Measurements from ENCODE around the gene DRG2. TPM values are rescaled to one million over a fixed set of nuclear protein-coding genes. Genes with fewer than 3 reads are reported as not detected.

The DRG2 gene, protein sequence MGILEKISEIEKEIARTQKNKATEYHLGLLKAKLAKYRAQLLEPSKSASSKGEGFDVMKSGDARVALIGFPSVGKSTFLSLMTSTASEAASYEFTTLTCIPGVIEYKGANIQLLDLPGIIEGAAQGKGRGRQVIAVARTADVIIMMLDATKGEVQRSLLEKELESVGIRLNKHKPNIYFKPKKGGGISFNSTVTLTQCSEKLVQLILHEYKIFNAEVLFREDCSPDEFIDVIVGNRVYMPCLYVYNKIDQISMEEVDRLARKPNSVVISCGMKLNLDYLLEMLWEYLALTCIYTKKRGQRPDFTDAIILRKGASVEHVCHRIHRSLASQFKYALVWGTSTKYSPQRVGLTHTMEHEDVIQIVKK
- total RNA-seq (2021; ENCODE audit: unreplicated experiment) (42.0 TPM), Bru-seq, nascent RNA (percentile 68 among the genes with signal in this experiment), BruChase-seq, experiment 1, labeled RNA remaining after a 2-hour chase (percentile 76 among the genes with signal in this experiment), BruChase-seq, experiment 2, labeled RNA remaining after a 6-hour chase (percentile 69 among the genes with signal in this experiment)
- 40.5 TPM for polyA plus RNA-seq (2012; ENCODE audit: insufficient read length)
- long read RNA-seq, transcript DRG2-201 (13 exons, 1,964 nt): major isoform, 44 of 69 reads
- long read RNA-seq, partial matches to known transcripts: 9 of 69 reads
- long read RNA-seq, other reads (novel, unspliced or antisense): 13 of 69 reads

GRCh38 chr17:18087610-18088491 lies at the start of gene DRG2:
TSS of gene DRG2 (plus strand) at chr17:18087948. CDS start at chr17:18088024, 76 bp downstream.
- Histone ChIP-seq H3K27ac (ENCODE audit: low read length) (peak within 1 kb of the TSS; percentile 90), H3K4me1 (ENCODE audit: control insufficient read depth, insufficient read depth, low read length) (peaks cover 7% of the 10 kb centered on the region), H3K36me3 (ENCODE audit: control insufficient read depth, insufficient read depth, low read length) (no peaks in the 10 kb centered on the region; the same call in none of the 2 replicates), H3K27me3 (ENCODE audit: control insufficient read depth, insufficient read depth, low read length) (no peaks in the 10 kb centered on the region), H3K4me3 (ENCODE audit: low read depth in 2 of 2, low read length in 2 of 2) (peak within 1 kb of the TSS; percentile 95 to 96), H3K9me3 (ENCODE audit: control insufficient read depth, insufficient read depth, low read depth, low read length) (no peaks in the 10 kb centered on the region)
- in situ Hi-C loops (cut with HindIII; ENCODE audit: low pct_unique_long_range_greater_than_20kb, low sequenced_read_pairs) (no loop called here), intact Hi-C loops (cut with micrococcal nuclease; ENCODE audit: unreplicated experiment) (no loop called here)
- ChIA-PET POLR2A (no interaction called here), CTCF (interaction anchor here (0.6 kb wide), 1 partner anchor 537 kb away, joined by 3 read pairs; no protein-coding TSS in a partner anchor)
- TF ChIP-seq, protein P1, sequence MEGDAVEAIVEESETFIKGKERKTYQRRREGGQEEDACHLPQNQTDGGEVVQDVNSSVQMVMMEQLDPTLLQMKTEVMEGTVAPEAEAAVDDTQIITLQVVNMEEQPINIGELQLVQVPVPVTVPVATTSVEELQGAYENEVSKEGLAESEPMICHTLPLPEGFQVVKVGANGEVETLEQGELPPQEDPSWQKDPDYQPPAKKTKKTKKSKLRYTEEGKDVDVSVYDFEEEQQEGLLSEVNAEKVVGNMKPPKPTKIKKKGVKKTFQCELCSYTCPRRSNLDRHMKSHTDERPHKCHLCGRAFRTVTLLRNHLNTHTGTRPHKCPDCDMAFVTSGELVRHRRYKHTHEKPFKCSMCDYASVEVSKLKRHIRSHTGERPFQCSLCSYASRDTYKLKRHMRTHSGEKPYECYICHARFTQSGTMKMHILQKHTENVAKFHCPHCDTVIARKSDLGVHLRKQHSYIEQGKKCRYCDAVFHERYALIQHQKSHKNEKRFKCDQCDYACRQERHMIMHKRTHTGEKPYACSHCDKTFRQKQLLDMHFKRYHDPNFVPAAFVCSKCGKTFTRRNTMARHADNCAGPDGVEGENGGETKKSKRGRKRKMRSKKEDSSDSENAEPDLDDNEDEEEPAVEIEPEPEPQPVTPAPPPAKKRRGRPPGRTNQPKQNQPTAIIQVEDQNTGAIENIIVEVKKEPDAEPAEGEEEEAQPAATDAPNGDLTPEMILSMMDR (IDR thresholded peaks at IDR 0.05): no peak
- TF ChIP-seq SIN3A (IDR thresholded peaks at IDR 0.05; ENCODE audit: borderline replicate concordance, insufficient read depth, low read depth, low read length) (peak; percentile 69; the same call in 1 of the 2 replicates), TCF7L2 (IDR thresholded peaks at IDR 0.05; ENCODE audit: low read depth, low read length) (no peak), POLR2AphosphoS5 (IDR thresholded peaks at IDR 0.05; ENCODE audit: low read depth, low read length) (peak; percentile 84)
- TF ChIP-seq, protein P2, sequence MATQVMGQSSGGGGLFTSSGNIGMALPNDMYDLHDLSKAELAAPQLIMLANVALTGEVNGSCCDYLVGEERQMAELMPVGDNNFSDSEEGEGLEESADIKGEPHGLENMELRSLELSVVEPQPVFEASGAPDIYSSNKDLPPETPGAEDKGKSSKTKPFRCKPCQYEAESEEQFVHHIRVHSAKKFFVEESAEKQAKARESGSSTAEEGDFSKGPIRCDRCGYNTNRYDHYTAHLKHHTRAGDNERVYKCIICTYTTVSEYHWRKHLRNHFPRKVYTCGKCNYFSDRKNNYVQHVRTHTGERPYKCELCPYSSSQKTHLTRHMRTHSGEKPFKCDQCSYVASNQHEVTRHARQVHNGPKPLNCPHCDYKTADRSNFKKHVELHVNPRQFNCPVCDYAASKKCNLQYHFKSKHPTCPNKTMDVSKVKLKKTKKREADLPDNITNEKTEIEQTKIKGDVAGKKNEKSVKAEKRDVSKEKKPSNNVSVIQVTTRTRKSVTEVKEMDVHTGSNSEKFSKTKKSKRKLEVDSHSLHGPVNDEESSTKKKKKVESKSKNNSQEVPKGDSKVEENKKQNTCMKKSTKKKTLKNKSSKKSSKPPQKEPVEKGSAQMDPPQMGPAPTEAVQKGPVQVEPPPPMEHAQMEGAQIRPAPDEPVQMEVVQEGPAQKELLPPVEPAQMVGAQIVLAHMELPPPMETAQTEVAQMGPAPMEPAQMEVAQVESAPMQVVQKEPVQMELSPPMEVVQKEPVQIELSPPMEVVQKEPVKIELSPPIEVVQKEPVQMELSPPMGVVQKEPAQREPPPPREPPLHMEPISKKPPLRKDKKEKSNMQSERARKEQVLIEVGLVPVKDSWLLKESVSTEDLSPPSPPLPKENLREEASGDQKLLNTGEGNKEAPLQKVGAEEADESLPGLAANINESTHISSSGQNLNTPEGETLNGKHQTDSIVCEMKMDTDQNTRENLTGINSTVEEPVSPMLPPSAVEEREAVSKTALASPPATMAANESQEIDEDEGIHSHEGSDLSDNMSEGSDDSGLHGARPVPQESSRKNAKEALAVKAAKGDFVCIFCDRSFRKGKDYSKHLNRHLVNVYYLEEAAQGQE (IDR thresholded peaks at IDR 0.05; ENCODE audit: insufficient read depth in 1 of 2, low read depth in 2 of 2, low read length in 1 of 2): no peak
- no TSS peak for BruUV-seq (replicated peaks)
- DNase-seq (ENCODE audit: low read depth, low spot score): peak; percentile 66
- ATAC-seq: peak; percentile 98

GRCh38 chr17:18038149-18038850 lies 49.4 kb upstream of the DRG2 start:
- CTCF ChIA-PET: no interaction called here
- H3K9me3 ChIP-seq (ENCODE audit: control insufficient read depth, insufficient read depth, low read depth, low read length): no peaks in the 10 kb centered on the region
- TF ChIP-seq SIN3A (IDR thresholded peaks at IDR 0.05; ENCODE audit: borderline replicate concordance, insufficient read depth, low read depth, low read length) (no peak), POLR2AphosphoS5 (IDR thresholded peaks at IDR 0.05; ENCODE audit: low read depth, low read length) (no peak), TCF7L2 (IDR thresholded peaks at IDR 0.05; ENCODE audit: low read depth, low read length) (no peak)
- TF ChIP-seq, protein P2 (IDR thresholded peaks at IDR 0.05; ENCODE audit: insufficient read depth in 1 of 2, low read depth in 2 of 2, low read length in 1 of 2): no peak
- TF ChIP-seq, protein P1 (IDR thresholded peaks at IDR 0.05): no peak
- in situ Hi-C loops (cut with HindIII; ENCODE audit: low pct_unique_long_range_greater_than_20kb, low sequenced_read_pairs): no loop called here
- intact Hi-C loops (cut with micrococcal nuclease; ENCODE audit: unreplicated experiment): loop anchor here (10.0 kb wide), 1 partner anchor 213 kb away; no protein-coding TSS in a partner anchor
- no peaks in the 10 kb centered on the region for H3K27me3 ChIP-seq (ENCODE audit: control insufficient read depth, insufficient read depth, low read length)
- no peak for DNase-seq (ENCODE audit: low read depth, low spot score)
- no peaks in the 10 kb centered on the region; the same call in 1 of the 2 replicates for H3K36me3 ChIP-seq (ENCODE audit: control insufficient read depth, insufficient read depth, low read length)
- POLR2A ChIA-PET: no interaction called here
- H3K4me1 ChIP-seq (ENCODE audit: control insufficient read depth, insufficient read depth, low read length): peaks cover 22% of the 10 kb centered on the region
- ATAC-seq: peak; percentile 2
- H3K27ac ChIP-seq (ENCODE audit: low read length): peak overlapping the region; percentile 76
- BruUV-seq (replicated peaks): no TSS peak
- H3K4me3 ChIP-seq (ENCODE audit: low read depth in 2 of 2, low read length in 2 of 2): peak overlapping the region; percentile 82 to 86

All from Panc1 (cell line).